Testis (tissue), 5 donors: Measurements from ENCODE around the gene CYP2S1. TPM values are rescaled to one million over a fixed set of nuclear protein-coding genes. Genes with fewer than 3 reads are reported as not detected.
"Not testable (repeated sequence)": the region's sequence is repeated elsewhere in the genome, so short reads cannot be mapped to it uniquely, and the experiment has no call there.

Source experiments
- DNase-seq: peaks from one replicate; pipeline ENCODE4 v3.0.0-alpha.2; 2019
- H3K27ac ChIP-seq, 2 donors: fragments of 200-600 bp; sonication (generic); one replicate each; pipeline ENCODE4 v1.5.1; 2019
- H3K27me3 ChIP-seq: fragments of 200-600 bp; sonication (generic); one replicate; pipeline ENCODE4 v1.5.1; 2019
- H3K36me3 ChIP-seq: fragments of 200-600 bp; sonication (generic); one replicate; pipeline ENCODE4 v1.5.1; 2017; ENCODE audit warnings: low read depth; ENCODE audit errors: missing control alignments
- H3K4me1 ChIP-seq: fragments of 200-600 bp; sonication (generic); one replicate; pipeline ENCODE4 v1.5.1; 2019
- H3K4me3 ChIP-seq, 2 donors: fragments of 200-600 bp; sonication (generic); one replicate each; pipeline ENCODE4 v1.5.1; 2017 to 2019
- H3K9me3 ChIP-seq: fragments of 200-600 bp; sonication (generic); one replicate; pipeline ENCODE4 v1.5.1; 2017
- POLR2A ChIP-seq: fragments of 450-650 bp; IDR thresholded peaks from one replicate; pipeline ENCODE4 v1.6.1; 2017; ENCODE audit warnings: antibody characterized with exemption, mild to moderate bottlenecking, moderate library complexity
- WGBS, 2 donors: methylation state at CpG; one replicate each; pipeline ENCODE4 v1.1.5; 2018; 5-methylcytosine and 5-hydroxymethylcytosine counted together
- intact Hi-C: fragments of 100-400 bp; cut with DNase I; formaldehyde crosslinking; loops from one replicate; pipeline ENCODE4 v1.15.1; 2023; ENCODE audit warnings: low total_unique reads
- long read RNA-seq, 2 donors: transcript quantifications; one replicate each; lab custom pipeline, GENCODE V29; 2026
- polyA plus RNA-seq: library from polyadenylated mRNA; stranded (reverse); fragments of 350-450 nt; fragmentation: Illumina TruSeq; extraction: RNeasy Lipid Tissue Mini Kit (QIAGEN cat#74804); gene quantifications from one replicate; pipeline ENCODE4 v1.2.3, GENCODE V29; 2014; ENCODE audit warnings: low read depth, low replicate concordance; ENCODE audit not compliant: insufficient read depth
- total RNA-seq, 2 donors: library from RNA; depleted of rRNA; stranded (reverse); fragments of >200 nt; gene quantifications; one replicate each; pipeline ENCODE4 v1.2.3, GENCODE V29; 2016
- TF ChIP-seq, protein P1 (sequence below), 3 experiments: fragments of 450-650 bp in 2 of 3; fragments of 200-600 bp in 1 of 3; sonication (generic) in 1 of 3; IDR thresholded peaks; one replicate each; pipeline ENCODE4 v1.5.1; 2016 to 2019; ENCODE audit warnings: antibody characterized with exemption in 3 of 3, mild to moderate bottlenecking in 2 of 3, moderate library complexity in 1 of 3

CYP2S1 gene, protein sequence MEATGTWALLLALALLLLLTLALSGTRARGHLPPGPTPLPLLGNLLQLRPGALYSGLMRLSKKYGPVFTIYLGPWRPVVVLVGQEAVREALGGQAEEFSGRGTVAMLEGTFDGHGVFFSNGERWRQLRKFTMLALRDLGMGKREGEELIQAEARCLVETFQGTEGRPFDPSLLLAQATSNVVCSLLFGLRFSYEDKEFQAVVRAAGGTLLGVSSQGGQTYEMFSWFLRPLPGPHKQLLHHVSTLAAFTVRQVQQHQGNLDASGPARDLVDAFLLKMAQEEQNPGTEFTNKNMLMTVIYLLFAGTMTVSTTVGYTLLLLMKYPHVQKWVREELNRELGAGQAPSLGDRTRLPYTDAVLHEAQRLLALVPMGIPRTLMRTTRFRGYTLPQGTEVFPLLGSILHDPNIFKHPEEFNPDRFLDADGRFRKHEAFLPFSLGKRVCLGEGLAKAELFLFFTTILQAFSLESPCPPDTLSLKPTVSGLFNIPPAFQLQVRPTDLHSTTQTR
- total RNA-seq, result 1 to 10 TPM; 1.4 to 2.0 TPM
- 1.6 TPM for polyA plus RNA-seq
- long read RNA-seq, donor 1, partial matches to known transcripts, result 0 of 1 reads
- long read RNA-seq, donor 1, other reads (novel, unspliced or antisense), result 0 of 1 reads
- long read RNA-seq, donor 2, result 0 reads

DNA sequence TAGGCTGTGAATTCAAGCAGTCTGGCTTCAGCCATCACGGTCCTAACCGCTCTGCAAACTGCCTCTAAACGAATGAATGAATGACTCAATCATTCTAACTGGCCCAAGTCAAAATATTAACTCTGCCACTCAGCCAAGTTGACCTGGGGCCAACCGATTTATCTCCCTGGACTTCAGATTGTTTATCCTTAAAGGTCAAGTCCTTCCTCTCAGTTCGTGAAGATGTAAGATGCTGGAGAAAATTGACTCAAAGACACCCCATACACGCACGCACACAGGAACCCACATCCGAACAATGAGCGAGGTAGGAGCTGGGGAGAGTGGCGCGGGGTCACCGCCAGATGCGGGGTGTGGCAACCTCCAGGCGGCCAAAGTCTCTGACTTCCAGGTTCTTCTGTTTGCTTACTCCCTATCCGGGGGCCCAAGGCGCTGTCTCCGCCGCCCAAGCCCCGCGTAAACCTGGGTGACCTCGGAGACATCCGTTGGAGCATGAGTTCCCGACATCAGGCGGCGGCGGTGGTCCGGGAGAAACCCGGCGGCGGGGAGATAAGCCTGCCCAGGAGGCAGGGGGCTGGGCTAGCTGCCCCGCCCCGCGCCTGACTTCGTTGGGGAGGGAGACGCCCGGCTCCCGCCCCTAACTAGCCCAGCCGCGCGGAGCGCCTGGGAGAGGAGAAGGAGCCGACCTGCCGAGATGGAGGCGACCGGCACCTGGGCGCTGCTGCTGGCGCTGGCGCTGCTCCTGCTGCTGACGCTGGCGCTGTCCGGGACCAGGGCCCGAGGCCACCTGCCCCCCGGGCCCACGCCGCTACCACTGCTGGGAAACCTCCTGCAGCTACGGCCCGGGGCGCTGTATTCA, at the start of gene CYP2S1:
TSS of gene CYP2S1 (plus strand) at position 646 of the 856 bp plus-strand sequence. CDS start at position 692, 46 bp downstream.
- DNase-seq, result no peak
- H3K36me3 ChIP-seq, result no peaks in the 10 kb centered on the region
- TF ChIP-seq, protein P1, sequence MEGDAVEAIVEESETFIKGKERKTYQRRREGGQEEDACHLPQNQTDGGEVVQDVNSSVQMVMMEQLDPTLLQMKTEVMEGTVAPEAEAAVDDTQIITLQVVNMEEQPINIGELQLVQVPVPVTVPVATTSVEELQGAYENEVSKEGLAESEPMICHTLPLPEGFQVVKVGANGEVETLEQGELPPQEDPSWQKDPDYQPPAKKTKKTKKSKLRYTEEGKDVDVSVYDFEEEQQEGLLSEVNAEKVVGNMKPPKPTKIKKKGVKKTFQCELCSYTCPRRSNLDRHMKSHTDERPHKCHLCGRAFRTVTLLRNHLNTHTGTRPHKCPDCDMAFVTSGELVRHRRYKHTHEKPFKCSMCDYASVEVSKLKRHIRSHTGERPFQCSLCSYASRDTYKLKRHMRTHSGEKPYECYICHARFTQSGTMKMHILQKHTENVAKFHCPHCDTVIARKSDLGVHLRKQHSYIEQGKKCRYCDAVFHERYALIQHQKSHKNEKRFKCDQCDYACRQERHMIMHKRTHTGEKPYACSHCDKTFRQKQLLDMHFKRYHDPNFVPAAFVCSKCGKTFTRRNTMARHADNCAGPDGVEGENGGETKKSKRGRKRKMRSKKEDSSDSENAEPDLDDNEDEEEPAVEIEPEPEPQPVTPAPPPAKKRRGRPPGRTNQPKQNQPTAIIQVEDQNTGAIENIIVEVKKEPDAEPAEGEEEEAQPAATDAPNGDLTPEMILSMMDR (IDR thresholded peaks at IDR 0.05), result no peak
- TF ChIP-seq POLR2A, result no peak
- H3K27ac ChIP-seq, result no peak within 1 kb of the TSS
- peak within 1 kb of the TSS; percentile 19 to 24 for H3K4me3 ChIP-seq
- 4 to 7% methylated on average over 31 to 58 of the region's 58 CpGs for WGBS, 2 donors
- H3K27me3 ChIP-seq, result no peaks in the 10 kb centered on the region
- H3K9me3 ChIP-seq, result no peaks in the 10 kb centered on the region
- H3K4me1 ChIP-seq, result no peaks in the 10 kb centered on the region
- intact Hi-C loops, result no loop called here

DNA sequence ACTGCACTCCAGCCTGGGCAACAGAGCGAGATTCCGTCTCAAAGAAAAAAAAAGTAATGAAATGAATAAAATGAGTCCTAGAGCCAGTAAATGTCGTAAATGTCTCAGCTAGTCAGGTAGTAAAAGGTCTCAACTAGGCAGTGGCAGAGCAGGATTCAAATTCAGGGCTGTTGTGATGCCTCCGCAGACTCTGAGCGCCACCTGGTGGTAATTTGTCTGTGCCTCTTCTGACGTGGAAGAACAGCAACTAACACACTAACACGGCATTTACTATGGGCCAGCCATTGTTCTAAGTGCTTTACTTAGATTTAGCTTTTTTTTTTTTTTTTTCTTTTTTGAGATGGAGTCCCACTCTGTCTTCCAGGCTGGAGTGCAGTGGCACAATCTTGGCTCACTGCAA, 48.6 kb upstream of the CYP2S1 start:
- H3K27me3 ChIP-seq, result no peaks in the 10 kb centered on the region
- no peaks in the 10 kb centered on the region for H3K9me3 ChIP-seq
- no peaks in the 10 kb centered on the region for H3K4me1 ChIP-seq
- peak; percentile 94 for DNase-seq
- H3K27ac ChIP-seq, result no peak overlapping the region
- 33 to 36% methylated on average over 7 of the region's 7 CpGs for WGBS, 2 donors
- intact Hi-C loops, result loop anchor here (10.0 kb wide), 1 partner anchor 480 kb away; no protein-coding TSS in a partner anchor
- TF ChIP-seq, protein P1 (IDR thresholded peaks at IDR 0.05), result peak; percentile 59 to 83 (median 63)
- no peak for TF ChIP-seq POLR2A
- H3K36me3 ChIP-seq, result no peaks in the 10 kb centered on the region
- no peak overlapping the region for H3K4me3 ChIP-seq

DNA sequence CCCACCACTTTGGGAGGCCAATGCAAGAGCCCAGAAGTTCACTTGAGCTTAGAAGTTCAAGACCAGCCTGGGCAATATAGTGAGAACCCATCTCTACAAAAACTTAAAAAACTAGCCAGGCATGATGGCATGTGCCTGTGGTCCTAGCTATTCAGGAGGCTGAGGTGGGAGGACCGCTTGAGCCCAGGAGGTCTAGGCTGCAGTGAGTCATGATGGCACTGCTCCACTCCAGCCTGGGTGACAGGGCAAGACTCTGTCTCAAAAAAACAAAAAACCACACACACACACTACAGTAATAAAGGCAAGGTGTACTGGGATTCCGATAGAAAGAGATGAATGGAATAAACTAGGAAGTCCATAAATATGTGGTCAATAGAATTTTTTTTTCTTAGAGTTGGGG, 43.2 kb upstream of the CYP2S1 start:
- Histone ChIP-seq H3K9me3 (no peaks in the 10 kb centered on the region), H3K27ac (no peak overlapping the region), H3K4me1 (no peaks in the 10 kb centered on the region), H3K4me3 (no peak overlapping the region), H3K27me3 (no peaks in the 10 kb centered on the region), H3K36me3 (no peaks in the 10 kb centered on the region)
- TF ChIP-seq POLR2A, result no peak
- TF ChIP-seq, protein P1 (IDR thresholded peaks at IDR 0.05), result no peak
- no peak for DNase-seq
- intact Hi-C loops, result loop anchor here (10.0 kb wide), 1 partner anchor 485 kb away; no protein-coding TSS in a partner anchor
- WGBS, 2 donors, result 94 to 98% methylated on average over 2 of the region's 2 CpGs

DNA sequence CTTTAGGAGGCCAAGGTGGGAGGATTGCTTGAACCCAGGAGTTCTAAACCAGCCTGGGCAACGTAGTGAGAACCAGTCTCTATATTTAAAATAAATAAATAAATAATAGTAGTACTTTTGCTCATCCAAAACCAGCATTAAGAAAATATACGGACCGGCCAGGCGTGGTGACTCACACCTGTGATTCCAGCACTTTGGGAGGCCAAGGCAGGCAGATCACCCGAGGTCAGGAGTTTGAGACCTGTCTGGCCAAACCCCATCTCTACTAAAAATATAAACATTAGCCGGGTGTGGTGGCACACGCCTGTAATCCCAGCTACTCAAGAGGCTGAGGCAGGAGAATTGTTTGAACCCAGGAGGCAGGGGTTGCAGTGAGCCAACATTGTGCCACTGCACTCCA, 42.0 kb upstream of the CYP2S1 start:
- 91 to 92% methylated on average over 7 of the region's 7 CpGs for WGBS, 2 donors

DNA sequence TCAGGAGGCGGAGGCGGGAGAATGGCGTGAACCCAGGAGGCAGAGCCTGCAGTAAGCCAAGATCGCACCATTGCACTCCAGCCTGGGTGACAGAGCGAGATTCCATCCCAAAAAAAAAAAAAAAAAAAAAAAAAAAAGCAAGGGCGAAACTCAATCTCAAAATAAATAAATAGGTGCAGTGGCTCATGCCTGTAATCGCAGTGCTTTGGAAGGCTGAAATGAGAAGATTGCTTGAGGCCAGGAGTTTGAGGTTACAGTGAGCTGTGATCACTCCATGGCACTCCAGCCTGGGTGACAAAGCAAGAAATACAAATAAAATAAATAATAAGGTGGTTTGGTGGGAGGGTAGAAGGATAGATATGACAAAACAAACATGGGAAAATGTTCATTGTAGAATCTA, 39.0 kb upstream of the CYP2S1 start:
- no peaks in the 10 kb centered on the region for H3K9me3 ChIP-seq
- no peaks in the 10 kb centered on the region for H3K4me1 ChIP-seq
- H3K36me3 ChIP-seq, result no peaks in the 10 kb centered on the region
- intact Hi-C loops, result no loop called here
- WGBS, 2 donors, result 91 to 97% methylated on average over 6 to 7 of the region's 7 CpGs
- no peak overlapping the region for H3K27ac ChIP-seq
- TF ChIP-seq POLR2A, result no peak
- TF ChIP-seq, protein P1 (IDR thresholded peaks at IDR 0.05), result no peak
- no peak for DNase-seq
- no peak overlapping the region for H3K4me3 ChIP-seq
- no peaks in the 10 kb centered on the region for H3K27me3 ChIP-seq

More for the DNA sequence above, 42.0 kb upstream of the CYP2S1 start:
- H3K27me3 ChIP-seq, DNase-seq, H3K4me1 ChIP-seq, intact Hi-C loops, H3K4me3 ChIP-seq, H3K9me3 ChIP-seq, H3K36me3 ChIP-seq, H3K27ac ChIP-seq: not testable (repeated sequence)
